ENCODE data around the gene PHF20.

GRCh38 chr20:35724321-35725230, 47.2 kb upstream of the PHF20 start:
- no peak for TF ChIP-seq CTCF (conservative IDR thresholded peaks at IDR 0.05; ENCODE audit: low read depth, low read length)
- no peak for TF ChIP-seq EZH2 (IDR thresholded peaks at IDR 0.05; ENCODE audit: low read length, unreplicated experiment)
- TF ChIP-seq EZH2phosphoT487 (IDR thresholded peaks at IDR 0.05; ENCODE audit: borderline replicate concordance, low read length), result no peak
